ENCODE measurements around the gene SLC38A10.

SLC38A10 gene

DNA sequence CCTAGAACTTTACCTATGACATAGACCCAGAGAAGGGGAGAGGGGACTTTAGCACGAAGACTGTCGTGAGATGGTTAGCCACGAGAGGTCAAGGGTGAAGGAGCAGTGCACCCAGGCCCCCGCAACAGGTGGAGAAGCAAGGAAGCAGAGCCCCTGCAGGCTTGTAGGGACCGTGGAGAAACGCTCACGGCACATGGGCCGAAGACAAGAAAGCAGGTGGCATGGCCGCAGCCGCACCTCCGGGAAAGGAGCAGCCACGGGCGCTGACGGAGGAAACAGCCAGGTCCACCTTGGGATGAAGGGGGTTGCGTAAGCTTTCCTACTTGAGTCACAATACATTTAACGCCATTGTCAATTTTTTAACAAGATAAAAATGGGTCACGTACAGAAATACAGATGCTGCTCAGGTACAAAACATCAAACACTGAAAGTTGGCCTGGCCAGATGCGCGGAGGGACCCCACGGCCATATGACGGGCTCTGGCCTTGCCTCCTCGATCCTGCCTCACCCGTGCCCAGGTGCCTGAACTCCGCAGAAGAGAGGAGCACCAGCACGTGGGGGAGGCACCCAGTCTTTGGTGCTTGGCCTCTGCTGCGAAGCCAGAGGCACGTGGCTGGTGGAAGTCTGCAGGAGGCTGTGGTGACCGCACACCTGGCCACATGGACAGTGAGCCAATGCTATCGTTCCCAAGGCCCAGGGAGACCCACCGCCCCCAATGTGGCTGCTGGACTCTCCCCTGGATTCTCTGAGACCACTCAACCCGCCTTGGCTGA is 21.2 kb downstream of the SLC38A10 start:
- Histone ChIP-seq H3K27me3 (ENCODE audit: control insufficient read depth, insufficient read depth, low read length) (no peaks in the 10 kb centered on the region), H3K4me3 (ENCODE audit: low read length) (no peak overlapping the region), H3K27ac (ENCODE audit: low read length) (no peak overlapping the region), H3K9me3 (ENCODE audit: control insufficient read depth, insufficient read depth, low read length) (no peaks in the 10 kb centered on the region), H3K4me1 (ENCODE audit: control insufficient read depth, insufficient read depth, low read length) (no peaks in the 10 kb centered on the region), H3K36me3 (ENCODE audit: control insufficient read depth, insufficient read depth, low read length) (peaks cover 7% of the 10 kb centered on the region; the same call in 1 of the 2 replicates)
- no CpG with 5 or more reads among the region's 31 CpGs for WGBS (ENCODE audit: insufficient coverage, insufficient read length)
- DNase-seq (ENCODE audit: low read depth, low spot score) = no peak

DNA sequence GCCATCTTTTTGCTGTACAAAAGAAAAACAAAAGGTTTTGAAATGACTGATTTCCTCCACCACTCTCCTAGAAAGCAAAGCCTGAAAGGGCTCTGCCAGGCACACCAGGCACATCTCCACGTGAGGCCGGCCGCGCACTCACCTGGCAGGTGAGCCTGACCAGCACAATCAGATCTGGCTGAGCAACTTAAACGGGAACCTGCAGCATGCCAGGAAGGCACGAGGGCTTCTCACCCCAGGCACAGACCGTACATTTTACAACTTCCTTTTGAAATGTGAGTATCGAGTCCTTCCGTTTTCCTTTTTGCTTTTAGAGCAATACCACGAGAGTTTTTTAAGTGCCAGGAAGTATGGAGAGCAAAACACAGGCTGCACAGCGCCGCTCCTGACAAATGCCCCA is 22.5 kb downstream of the SLC38A10 start:
- no peak for DNase-seq (ENCODE audit: low read depth, low spot score)
- no peaks in the 10 kb centered on the region for H3K4me1 ChIP-seq (ENCODE audit: control insufficient read depth, insufficient read depth, low read length)
- H3K27me3 ChIP-seq (ENCODE audit: control insufficient read depth, insufficient read depth, low read length) = no peaks in the 10 kb centered on the region
- peaks cover 7% of the 10 kb centered on the region; the same call in 1 of the 2 replicates for H3K36me3 ChIP-seq (ENCODE audit: control insufficient read depth, insufficient read depth, low read length)
- no CpG with 5 or more reads among the region's 12 CpGs for WGBS (ENCODE audit: insufficient coverage, insufficient read length)
- no peak overlapping the region for H3K4me3 ChIP-seq (ENCODE audit: low read length)
- no peak overlapping the region for H3K27ac ChIP-seq (ENCODE audit: low read length)
- no peaks in the 10 kb centered on the region for H3K9me3 ChIP-seq (ENCODE audit: control insufficient read depth, insufficient read depth, low read length)

DNA sequence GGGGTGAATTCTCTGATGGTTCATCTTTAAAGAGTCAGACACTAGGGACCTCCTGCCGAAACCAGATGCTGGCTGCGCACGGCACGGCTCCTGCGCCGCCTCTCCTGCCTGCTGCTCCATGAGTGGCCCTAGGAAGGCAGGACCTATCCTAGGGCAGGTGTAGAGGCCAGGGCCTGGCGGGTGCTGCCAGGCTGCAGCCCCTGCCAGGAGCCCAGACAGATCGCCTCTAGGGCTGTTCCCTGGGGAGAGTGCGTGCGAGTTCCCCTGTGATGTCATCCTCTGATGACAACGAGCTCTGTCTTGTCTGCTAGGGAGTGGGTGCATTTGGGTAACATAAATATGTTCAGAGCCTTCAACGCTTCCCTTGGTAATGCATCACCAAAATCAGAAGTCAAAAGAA is 23.9 kb downstream of the SLC38A10 start:
- Histone ChIP-seq H3K27ac (ENCODE audit: low read length) (no peak overlapping the region), H3K27me3 (ENCODE audit: control insufficient read depth, insufficient read depth, low read length) (no peaks in the 10 kb centered on the region), H3K36me3 (ENCODE audit: control insufficient read depth, insufficient read depth, low read length) (peaks cover 7% of the 10 kb centered on the region; the same call in 1 of the 2 replicates), H3K4me3 (ENCODE audit: low read length) (no peak overlapping the region), H3K4me1 (ENCODE audit: control insufficient read depth, insufficient read depth, low read length) (no peaks in the 10 kb centered on the region), H3K9me3 (ENCODE audit: control insufficient read depth, insufficient read depth, low read length) (no peaks in the 10 kb centered on the region)
- DNase-seq (ENCODE audit: low read depth, low spot score) = no peak
- WGBS (ENCODE audit: insufficient coverage, insufficient read length) = no CpG with 5 or more reads among the region's 12 CpGs

DNA sequence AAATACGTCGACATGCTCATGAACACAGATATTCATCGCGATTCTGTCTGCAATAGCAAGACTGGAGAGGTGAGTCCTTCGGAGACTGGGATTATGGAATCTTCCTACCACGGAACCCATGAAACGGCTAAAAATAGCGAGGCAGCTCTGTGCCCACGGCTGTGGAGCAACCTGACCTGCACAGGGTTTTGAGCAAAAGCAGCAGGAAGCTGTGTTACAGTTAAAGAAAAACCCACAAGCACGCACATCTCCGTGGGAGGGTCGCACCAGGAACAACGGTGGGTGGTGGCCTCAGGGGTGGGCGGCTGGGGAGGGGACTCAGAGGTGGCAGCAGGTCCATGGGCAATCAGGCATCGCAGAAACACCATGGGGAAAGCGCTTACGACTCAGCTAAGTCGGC is 24.8 kb downstream of the SLC38A10 start:
- H3K27ac ChIP-seq (ENCODE audit: low read length) = no peak overlapping the region
- no CpG with 5 or more reads among the region's 18 CpGs for WGBS (ENCODE audit: insufficient coverage, insufficient read length)
- H3K9me3 ChIP-seq (ENCODE audit: control insufficient read depth, insufficient read depth, low read length) = no peaks in the 10 kb centered on the region
- DNase-seq (ENCODE audit: low read depth, low spot score) = no peak
- no peak overlapping the region for H3K4me3 ChIP-seq (ENCODE audit: low read length)
- no peaks in the 10 kb centered on the region for H3K4me1 ChIP-seq (ENCODE audit: control insufficient read depth, insufficient read depth, low read length)
- H3K27me3 ChIP-seq (ENCODE audit: control insufficient read depth, insufficient read depth, low read length) = no peaks in the 10 kb centered on the region
- H3K36me3 ChIP-seq (ENCODE audit: control insufficient read depth, insufficient read depth, low read length) = peaks cover 4% of the 10 kb centered on the region; the same call in 1 of the 2 replicates

DNA sequence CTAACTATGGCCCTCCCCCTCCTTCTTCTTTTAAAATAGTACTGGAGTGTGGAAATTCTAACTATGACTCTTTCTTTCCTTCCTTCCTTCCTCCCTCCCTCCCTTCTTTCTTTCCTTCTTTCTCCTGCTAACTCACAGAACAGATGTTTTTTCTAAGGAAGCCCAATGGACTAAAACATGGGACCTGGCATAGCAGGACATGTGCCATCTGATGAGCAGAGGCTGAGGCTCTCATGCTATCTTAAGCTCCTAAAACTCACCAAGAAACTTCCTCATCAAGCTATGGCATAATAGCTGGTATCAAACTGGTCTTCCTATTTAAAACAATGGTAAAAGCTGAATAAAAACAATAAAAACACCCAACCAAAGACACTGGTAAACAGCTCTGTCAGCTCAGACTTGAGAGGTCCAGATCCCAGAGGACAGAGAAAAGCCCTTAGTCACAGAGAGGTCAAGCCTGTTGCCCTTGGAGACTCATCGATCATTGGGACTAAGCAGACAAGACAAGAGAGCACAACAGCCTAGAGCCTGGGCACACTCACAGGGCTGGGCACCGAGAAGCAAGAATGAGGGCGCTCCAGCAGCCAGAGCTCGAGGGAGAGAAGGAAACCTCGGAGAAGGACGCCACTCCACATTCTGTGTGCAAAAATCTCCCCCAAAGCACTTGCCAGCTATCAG is 27.6 kb downstream of the SLC38A10 start:
- Histone ChIP-seq H3K27me3 (ENCODE audit: control insufficient read depth, insufficient read depth, low read length) (no peaks in the 10 kb centered on the region), H3K36me3 (ENCODE audit: control insufficient read depth, insufficient read depth, low read length) (no peaks in the 10 kb centered on the region), H3K27ac (ENCODE audit: low read length) (no peak overlapping the region), H3K4me1 (ENCODE audit: control insufficient read depth, insufficient read depth, low read length) (no peaks in the 10 kb centered on the region), H3K9me3 (ENCODE audit: control insufficient read depth, insufficient read depth, low read length) (no peaks in the 10 kb centered on the region), H3K4me3 (ENCODE audit: low read length) (no peak overlapping the region)
- no CpG with 5 or more reads among the region's 6 CpGs for WGBS (ENCODE audit: insufficient coverage, insufficient read length)
- DNase-seq (ENCODE audit: low read depth, low spot score) = no peak

DNA sequence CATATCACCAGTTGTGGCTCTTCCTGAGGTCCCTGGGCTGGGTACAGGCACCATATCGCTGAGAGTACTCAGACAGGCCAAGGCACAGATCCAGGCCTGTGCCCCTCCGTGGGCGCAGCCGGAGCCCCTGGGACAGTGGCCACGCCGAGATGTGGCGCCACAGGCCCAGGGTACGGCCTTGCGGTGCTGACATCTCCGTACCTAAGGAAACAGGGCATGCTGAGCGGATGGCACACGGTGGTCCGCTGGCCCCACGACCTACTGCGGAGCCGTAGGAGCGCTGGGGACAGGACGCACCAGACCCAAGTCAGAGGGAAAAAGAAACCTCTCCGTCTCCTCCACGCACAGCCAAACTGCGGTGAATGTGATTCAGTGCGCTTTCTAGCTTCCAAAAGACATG is 29.5 kb downstream of the SLC38A10 start:
- no peaks in the 10 kb centered on the region for H3K4me1 ChIP-seq (ENCODE audit: control insufficient read depth, insufficient read depth, low read length)
- H3K36me3 ChIP-seq (ENCODE audit: control insufficient read depth, insufficient read depth, low read length) = no peaks in the 10 kb centered on the region; the same call in 1 of the 2 replicates
- no peak overlapping the region for H3K4me3 ChIP-seq (ENCODE audit: low read length)
- WGBS (ENCODE audit: insufficient coverage, insufficient read length) = no CpG with 5 or more reads among the region's 22 CpGs
- no peak overlapping the region for H3K27ac ChIP-seq (ENCODE audit: low read length)
- no peak for DNase-seq (ENCODE audit: low read depth, low spot score)
- H3K9me3 ChIP-seq (ENCODE audit: control insufficient read depth, insufficient read depth, low read length) = no peaks in the 10 kb centered on the region
- no peaks in the 10 kb centered on the region for H3K27me3 ChIP-seq (ENCODE audit: control insufficient read depth, insufficient read depth, low read length)

DNA sequence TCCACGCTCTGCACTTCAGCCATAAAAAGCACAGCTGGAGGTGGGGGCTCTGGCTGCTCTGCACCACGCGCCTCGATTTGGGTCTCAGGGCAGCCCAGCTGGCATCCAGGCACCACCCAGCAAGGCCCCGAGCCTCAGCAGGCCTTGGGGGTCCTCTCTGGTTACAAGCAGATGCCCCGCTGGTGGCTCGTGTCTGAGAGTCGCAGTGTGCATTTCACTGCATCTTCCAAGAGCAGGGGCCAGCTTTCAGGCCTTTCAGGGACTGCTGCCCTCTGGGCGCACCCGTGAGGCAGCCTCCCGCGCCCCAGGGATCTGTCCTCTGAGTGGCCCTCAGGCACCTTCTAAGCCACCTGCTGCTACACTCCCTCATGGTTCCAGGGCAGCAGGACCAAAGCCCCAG is 30.5 kb downstream of the SLC38A10 start:
- Histone ChIP-seq H3K36me3 (ENCODE audit: control insufficient read depth, insufficient read depth, low read length) (peaks cover 3% of the 10 kb centered on the region; the same call in 1 of the 2 replicates), H3K4me3 (ENCODE audit: low read length) (no peak overlapping the region), H3K27ac (ENCODE audit: low read length) (no peak overlapping the region), H3K9me3 (ENCODE audit: control insufficient read depth, insufficient read depth, low read length) (no peaks in the 10 kb centered on the region), H3K4me1 (ENCODE audit: control insufficient read depth, insufficient read depth, low read length) (no peaks in the 10 kb centered on the region), H3K27me3 (ENCODE audit: control insufficient read depth, insufficient read depth, low read length) (no peaks in the 10 kb centered on the region)
- no peak for DNase-seq (ENCODE audit: low read depth, low spot score)
- no CpG with 5 or more reads among the region's 12 CpGs for WGBS (ENCODE audit: insufficient coverage, insufficient read length)

DNA sequence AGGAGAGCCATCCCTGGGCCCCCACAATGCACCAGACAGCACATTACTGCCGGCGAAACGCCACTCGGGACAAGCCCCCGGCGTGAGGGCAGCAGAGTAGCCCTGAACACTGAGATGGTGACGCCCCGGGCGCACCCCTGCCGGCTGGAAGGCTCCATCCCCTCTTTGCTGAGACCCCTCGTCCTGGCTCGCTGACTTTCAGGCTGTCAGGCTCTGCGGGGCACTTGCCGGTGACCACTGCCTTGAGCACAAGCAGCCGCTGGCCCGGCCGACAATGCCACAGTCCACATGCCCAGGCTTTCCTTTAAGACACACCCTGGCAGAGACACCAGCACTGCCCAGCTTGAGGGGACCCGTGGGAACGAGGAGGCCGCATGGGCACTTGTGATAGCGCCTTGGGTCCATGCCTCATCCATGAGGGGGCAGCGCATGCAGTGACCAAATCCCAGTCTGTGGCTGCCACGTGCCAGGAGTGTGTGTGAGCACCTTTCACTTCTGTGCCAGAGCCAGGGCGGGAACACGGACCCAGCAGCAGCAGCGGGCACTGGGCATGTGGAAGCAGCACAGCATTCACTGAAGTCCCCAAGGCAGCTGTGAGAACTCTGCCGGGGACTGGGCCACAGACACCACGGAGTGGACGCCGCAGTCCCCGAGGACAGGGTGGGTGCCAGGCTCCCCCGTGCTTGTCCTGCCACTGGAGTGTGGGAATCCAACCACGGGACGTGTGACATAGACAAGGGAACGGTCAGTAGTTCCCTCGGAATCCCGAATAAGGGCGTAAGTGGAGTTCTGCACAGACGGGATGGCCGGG is 31.5 kb downstream of the SLC38A10 start:
- Histone ChIP-seq H3K9me3 (ENCODE audit: control insufficient read depth, insufficient read depth, low read length) (no peaks in the 10 kb centered on the region), H3K27me3 (ENCODE audit: control insufficient read depth, insufficient read depth, low read length) (no peaks in the 10 kb centered on the region), H3K27ac (ENCODE audit: low read length) (no peak overlapping the region), H3K4me3 (ENCODE audit: low read length) (no peak overlapping the region), H3K4me1 (ENCODE audit: control insufficient read depth, insufficient read depth, low read length) (no peaks in the 10 kb centered on the region), H3K36me3 (ENCODE audit: control insufficient read depth, insufficient read depth, low read length) (peaks cover 8% of the 10 kb centered on the region; the same call in 1 of the 2 replicates)
- no CpG with 5 or more reads among the region's 40 CpGs for WGBS (ENCODE audit: insufficient coverage, insufficient read length)
- no peak for DNase-seq (ENCODE audit: low read depth, low spot score)

DNA sequence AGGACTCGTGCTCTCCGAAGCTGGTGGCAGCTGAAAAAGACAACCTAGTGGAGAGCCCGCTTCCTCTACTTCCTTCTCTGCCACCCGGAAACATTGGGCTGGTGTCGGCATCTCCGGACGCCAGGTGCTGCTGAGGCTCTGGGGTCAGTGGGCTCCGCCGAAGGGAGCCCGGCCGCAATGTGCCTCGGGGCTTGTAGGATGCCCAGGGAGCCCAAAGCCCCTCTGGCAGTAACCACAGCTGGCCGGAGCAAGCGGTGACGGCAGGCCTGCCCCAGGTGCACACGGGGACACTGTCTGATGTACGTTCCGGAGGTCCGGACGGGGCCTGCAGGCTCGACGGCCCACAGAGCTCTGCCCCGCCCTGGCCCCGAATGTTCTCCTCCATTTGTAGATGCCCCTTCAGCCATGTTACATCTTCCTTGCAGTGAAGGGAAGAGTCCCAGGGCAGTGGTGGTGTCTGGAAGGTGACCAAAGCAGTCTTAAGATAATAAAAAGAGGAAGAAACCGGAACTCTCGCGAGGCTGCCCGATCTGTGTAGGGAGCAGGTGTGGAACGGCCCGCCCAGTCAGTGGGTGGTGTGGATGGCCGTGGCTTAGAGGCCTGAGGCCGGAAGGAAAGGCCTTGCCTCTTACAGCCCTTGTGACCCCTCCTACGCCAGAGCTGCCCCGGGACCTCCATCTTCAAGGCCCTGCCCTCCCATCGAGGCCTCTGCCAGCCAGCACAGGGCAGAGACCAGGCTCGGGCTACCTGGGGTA is 33.3 kb downstream of the SLC38A10 start:
- WGBS (ENCODE audit: insufficient coverage, insufficient read length) = no CpG with 5 or more reads among the region's 36 CpGs
- Histone ChIP-seq H3K9me3 (ENCODE audit: control insufficient read depth, insufficient read depth, low read length) (no peaks in the 10 kb centered on the region), H3K27ac (ENCODE audit: low read length) (no peak overlapping the region), H3K27me3 (ENCODE audit: control insufficient read depth, insufficient read depth, low read length) (no peaks in the 10 kb centered on the region), H3K36me3 (ENCODE audit: control insufficient read depth, insufficient read depth, low read length) (peaks cover 8% of the 10 kb centered on the region; the same call in 1 of the 2 replicates), H3K4me3 (ENCODE audit: low read length) (no peak overlapping the region), H3K4me1 (ENCODE audit: control insufficient read depth, insufficient read depth, low read length) (no peaks in the 10 kb centered on the region)
- no peak for DNase-seq (ENCODE audit: low read depth, low spot score)

DNA sequence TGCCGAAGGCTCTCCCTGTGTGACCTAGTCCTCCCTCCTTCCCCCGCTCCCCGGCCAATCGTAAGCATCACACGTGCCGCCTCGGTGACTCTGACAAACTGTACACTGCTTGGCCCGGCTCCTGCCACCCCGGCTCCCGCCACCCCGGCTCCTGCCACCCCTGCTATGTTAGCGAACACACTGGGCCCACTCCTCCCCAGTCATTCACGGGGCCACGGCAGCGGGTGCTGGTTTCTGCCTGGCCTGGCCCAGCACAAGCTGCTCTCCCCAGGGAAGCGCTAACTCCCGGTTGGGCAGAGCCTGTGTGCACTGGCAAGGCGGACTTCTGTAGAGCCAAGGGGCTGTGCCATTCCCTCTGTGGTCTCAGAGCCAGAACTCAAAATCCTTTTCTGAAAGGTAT is 34.0 kb downstream of the SLC38A10 start:
- WGBS (ENCODE audit: insufficient coverage, insufficient read length) = no CpG with 5 or more reads among the region's 18 CpGs
- Histone ChIP-seq H3K9me3 (ENCODE audit: control insufficient read depth, insufficient read depth, low read length) (no peaks in the 10 kb centered on the region), H3K27me3 (ENCODE audit: control insufficient read depth, insufficient read depth, low read length) (no peaks in the 10 kb centered on the region), H3K4me3 (ENCODE audit: low read length) (no peak overlapping the region), H3K4me1 (ENCODE audit: control insufficient read depth, insufficient read depth, low read length) (no peaks in the 10 kb centered on the region), H3K36me3 (ENCODE audit: control insufficient read depth, insufficient read depth, low read length) (peaks cover 8% of the 10 kb centered on the region; the same call in 1 of the 2 replicates), H3K27ac (ENCODE audit: low read length) (no peak overlapping the region)
- DNase-seq (ENCODE audit: low read depth, low spot score) = no peak
